ENCODE results near the gene ZFAND2B. TPM values are rescaled to one million over a fixed set of nuclear protein-coding genes. Genes with fewer than 3 reads are reported as not detected.

The ZFAND2B gene
- total RNA-seq, 1 donor from 2014 or later, result 22.5 TPM

GRCh38 chr2:219204425-219205164 is 2.0 kb upstream of the ZFAND2B start:
- DNase-seq, result no peak

DNA sequence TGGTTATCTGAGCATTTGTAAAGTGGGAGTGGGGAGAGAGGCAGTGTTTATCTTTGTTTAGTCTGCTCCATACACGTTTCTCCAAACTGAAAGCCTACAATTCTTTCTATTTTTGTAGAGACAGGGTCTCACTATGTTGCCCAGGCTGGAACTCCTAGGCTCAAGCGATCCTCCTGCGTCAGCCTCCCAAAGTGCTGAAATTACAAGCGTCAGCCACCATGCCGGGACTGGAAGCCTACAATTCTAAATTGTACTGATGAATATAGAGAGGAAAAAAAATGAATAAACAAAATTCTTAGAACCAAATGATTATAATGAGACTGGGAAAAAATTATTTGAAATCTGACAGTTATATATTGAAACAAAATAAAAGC is 1.4 kb upstream of the ZFAND2B start:
- no peak for DNase-seq

- DNase-seq, result no peak
Measured at GRCh38 chr2:219205981-219206327, 628 bp upstream of the ZFAND2B start.

GRCh38 chr2:219207134-219207883 is 727 bp downstream of the ZFAND2B start:
- peak; percentile 7 for DNase-seq

GRCh38 chr2:219207884-219208740 is 1.5 kb downstream of the ZFAND2B start:
- peak; percentile 45 for DNase-seq

DNA sequence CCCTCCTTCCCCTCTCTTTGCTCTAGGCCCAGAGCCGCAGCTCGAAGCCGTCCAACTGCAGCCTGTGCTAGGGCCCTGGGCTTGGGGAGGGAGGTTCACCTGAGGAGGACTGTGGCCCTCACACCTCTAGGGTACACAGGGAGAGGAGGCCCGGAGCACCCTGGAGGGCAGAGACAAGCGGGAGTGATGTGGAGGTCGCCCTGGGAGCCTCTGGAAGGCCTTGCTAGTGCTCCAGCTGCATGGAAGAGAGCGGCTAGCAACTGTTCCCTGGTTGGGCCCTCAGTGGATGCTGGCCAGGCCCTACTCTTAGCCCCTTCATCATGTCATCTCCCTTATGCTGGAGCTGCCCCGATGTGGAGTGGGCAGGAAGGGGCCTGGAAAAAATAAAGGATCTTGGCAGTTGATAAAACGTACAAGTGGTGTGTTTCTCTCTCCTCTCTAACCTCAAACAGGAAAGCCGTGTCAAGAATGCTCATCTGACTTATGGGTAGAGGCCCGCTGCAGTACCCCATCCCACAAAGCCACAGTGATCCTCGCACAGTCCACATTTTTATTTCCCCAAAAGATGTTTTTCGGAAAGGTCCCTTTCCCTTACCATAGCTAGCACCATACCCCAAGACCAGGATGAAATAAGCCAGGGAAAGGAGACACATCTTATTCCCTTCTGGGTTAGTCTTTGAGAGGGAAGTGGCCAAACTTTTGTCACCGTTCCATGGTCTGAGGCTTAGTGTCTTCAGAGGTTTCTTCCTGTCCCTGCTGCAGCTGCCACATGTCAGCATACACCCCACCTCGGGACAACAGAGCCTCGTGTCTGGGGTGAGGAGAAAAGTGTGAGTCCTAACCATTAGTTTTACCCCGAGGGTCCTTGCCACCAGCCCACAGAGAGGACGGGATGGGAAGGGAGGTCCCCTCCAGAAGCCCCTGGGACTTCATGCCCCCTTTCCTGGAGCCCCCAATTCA is 2.9 kb downstream of the ZFAND2B start:
- no peak for DNase-seq

- no peak for DNase-seq
Measured at GRCh38 chr2:219210196-219210885, 3.8 kb downstream of the ZFAND2B start.

- DNase-seq, result no peak
Measured at GRCh38 chr2:219210886-219211362, 4.3 kb downstream of the ZFAND2B start.

DNA sequence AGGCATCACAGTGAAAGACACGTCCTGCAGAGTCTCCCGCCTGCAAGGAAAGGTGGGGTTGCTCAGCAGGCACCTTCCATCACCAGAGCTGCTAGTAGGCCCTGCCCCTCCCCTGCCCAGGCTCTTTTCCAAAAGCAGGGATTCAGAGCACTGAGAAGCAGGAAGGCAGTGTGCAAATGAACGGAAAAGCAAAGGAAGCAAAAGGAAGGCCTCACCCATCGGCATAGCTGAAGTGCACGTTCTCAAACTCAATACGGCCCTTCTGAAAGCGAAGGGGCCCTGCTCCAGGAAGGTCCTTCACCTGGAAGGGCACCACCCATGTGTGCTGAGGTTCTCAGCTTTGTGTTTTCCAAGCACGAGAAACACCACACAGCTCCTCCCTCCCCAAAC is 6.4 kb downstream of the ZFAND2B start:
- no peak for DNase-seq

- DNase-seq, result no peak
Measured at GRCh38 chr2:219213486-219214071, 7.0 kb downstream of the ZFAND2B start.

GRCh38 chr2:219214141-219214540 is 7.6 kb downstream of the ZFAND2B start:
- DNase-seq, result no peak

DNA sequence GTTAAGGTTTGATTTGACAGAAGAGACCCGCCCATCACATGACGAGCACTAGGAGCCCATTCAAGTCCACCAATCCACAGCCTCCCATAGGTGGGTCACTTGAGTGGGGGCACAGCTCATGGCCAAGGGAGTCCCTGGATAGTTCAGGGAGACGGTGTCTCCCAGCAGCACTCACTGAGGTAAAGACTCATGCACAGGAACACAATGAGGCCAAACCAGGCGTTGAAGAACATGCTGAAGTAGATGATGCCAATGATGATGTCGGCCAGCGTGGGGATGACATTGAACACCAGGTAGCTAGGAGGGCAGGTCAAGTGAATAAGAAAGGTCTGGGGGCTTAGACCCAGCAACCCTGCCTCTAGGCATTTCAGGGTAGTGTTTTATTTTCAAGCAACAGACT is 8.2 kb downstream of the ZFAND2B start:
- no peak for DNase-seq

DNA sequence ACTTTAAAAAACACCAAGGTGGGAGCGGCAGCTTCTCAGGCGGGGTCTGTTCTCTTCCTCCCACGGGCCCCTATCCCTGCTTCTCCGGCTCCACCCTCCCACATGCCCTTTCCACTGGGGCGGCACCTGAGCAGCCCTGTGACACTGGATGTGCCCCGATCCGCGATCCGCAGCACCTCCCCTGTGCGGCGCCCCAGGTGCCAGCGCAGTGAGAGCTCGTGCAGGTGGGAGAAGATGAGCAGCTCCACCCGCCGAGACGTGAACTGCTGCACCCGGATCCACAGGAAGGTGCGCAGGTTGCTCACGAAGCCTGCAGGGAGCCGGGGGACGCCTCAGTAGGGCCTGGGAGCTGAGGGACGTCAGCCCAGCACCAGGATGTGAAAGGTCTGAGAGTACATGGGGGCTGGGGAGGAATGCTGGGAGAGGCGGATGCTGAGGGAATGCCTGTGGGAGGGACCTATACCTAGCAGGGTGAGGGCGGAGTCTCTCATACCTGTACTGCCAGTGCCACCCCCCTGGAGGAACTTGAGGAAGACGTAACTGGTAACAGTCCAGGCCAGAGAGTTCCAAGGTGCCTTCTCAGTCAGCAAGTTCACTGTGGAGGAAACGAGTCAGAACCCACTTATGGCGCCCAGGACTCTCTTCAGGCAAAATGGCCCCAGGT is 9.4 kb downstream of the ZFAND2B start:
- no peak for DNase-seq

DNA sequence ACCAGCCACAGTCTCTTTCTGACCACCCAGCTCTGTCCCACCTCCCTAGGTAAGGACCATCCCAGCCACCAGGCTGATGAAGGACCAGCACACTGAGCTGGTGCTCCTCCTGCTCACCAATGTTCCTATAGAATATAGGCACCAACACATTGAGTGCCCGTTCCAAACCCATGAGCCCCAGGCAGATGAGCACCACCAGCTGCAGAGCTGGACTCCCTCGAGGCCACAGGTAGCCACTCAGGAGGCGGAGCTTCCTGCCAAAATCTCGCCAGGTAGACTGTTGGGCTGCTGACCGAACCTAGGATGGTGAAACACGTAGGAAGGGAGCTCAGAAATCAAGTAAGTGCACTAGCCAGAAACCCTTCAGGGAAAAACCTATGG is 9.9 kb downstream of the ZFAND2B start:
- DNase-seq, result no peak

DNA sequence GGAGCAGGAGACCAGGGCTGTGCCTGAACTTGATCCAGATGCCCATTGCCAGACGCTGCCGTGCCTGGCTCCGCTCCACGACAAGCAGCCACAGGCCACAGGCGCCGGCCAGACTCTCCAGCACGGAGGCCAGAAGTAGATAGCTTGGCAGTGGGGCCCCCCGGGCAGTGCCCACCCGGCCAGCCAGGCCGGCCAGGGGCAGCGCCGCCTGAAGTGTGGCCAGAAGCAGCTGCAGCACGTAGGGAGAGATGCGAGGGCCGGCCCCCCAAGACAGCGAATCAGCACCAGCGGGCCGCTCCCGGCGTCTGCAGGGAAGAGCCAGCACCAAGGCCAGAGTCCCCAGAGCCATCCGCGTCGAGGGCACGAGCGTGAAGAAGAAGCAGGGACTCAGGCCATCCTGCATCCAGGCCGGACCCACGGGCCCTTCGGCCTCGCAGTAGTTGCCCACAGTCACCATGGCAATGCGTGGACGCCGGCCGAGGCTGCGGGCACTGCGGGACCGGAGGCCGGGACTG is 11.7 kb downstream of the ZFAND2B start:
- DNase-seq, result peak; percentile 78

GRCh38 chr2:219218732-219219701 is 12.4 kb downstream of the ZFAND2B start, which contains the start of gene ABCB6:
Gene ABCB6 (minus strand): TSS chr2:219218958. CDS start chr2:219218673, 285 bp downstream.
- peak; percentile 95 for DNase-seq

GRCh38 chr2:219219784-219220532 is 13.4 kb downstream of the ZFAND2B start:
- DNase-seq, result no peak
